ENCODE data around the gene KCTD16.

KCTD16 gene

GRCh38 chr5:144465441-144465840, 294.8 kb downstream of the KCTD16 start:
- no peak overlapping the region for H3K4me3 ChIP-seq (ENCODE audit: severe bottlenecking)
- DNase-seq (ENCODE audit: low spot score): no peak
- TF ChIP-seq CTCF (IDR thresholded peaks at IDR 0.05; ENCODE audit: poor library complexity, severe bottlenecking): no peak

GRCh38 chr5:144467792-144468191, 297.1 kb downstream of the KCTD16 start:
- Histone ChIP-seq H3K27ac (ENCODE audit: poor library complexity, severe bottlenecking) (no peak overlapping the region), H3K4me1 (ENCODE audit: insufficient read depth, poor library complexity, severe bottlenecking) (no peaks in the 10 kb centered on the region), H3K27me3 (ENCODE audit: insufficient read depth, poor library complexity, severe bottlenecking) (peaks cover 10% of the 10 kb centered on the region), H3K4me3 (ENCODE audit: severe bottlenecking) (no peak overlapping the region), H3K9me3 (ENCODE audit: severe bottlenecking) (no peaks in the 10 kb centered on the region), H3K36me3 (ENCODE audit: low read depth) (no peaks in the 10 kb centered on the region)
- ATAC-seq (ENCODE audit: low read depth) (peak; percentile 69), DNase-seq (ENCODE audit: low spot score) (no peak)
- TF ChIP-seq CTCF (IDR thresholded peaks at IDR 0.05; ENCODE audit: poor library complexity, severe bottlenecking): peak; percentile 64

More at GRCh38 chr5:144465441-144465840, 294.8 kb downstream of the KCTD16 start:
- Histone ChIP-seq H3K27ac (ENCODE audit: poor library complexity, severe bottlenecking) (no peak overlapping the region), H3K27me3 (ENCODE audit: insufficient read depth, poor library complexity, severe bottlenecking) (peaks cover 10% of the 10 kb centered on the region), H3K4me1 (ENCODE audit: insufficient read depth, poor library complexity, severe bottlenecking) (no peaks in the 10 kb centered on the region), H3K9me3 (ENCODE audit: severe bottlenecking) (no peaks in the 10 kb centered on the region), H3K36me3 (ENCODE audit: low read depth) (no peaks in the 10 kb centered on the region)
- ATAC-seq (ENCODE audit: low read depth): no peak

- TF ChIP-seq CTCF (IDR thresholded peaks at IDR 0.05; ENCODE audit: poor library complexity, severe bottlenecking): no peak
- H3K4me1 ChIP-seq (ENCODE audit: insufficient read depth, poor library complexity, severe bottlenecking): no peaks in the 10 kb centered on the region
- H3K9me3 ChIP-seq (ENCODE audit: severe bottlenecking): no peaks in the 10 kb centered on the region
- ATAC-seq (ENCODE audit: low read depth) (no peak), DNase-seq (ENCODE audit: low spot score) (no peak)
- no peak overlapping the region for H3K4me3 ChIP-seq (ENCODE audit: severe bottlenecking)
- H3K36me3 ChIP-seq (ENCODE audit: low read depth): no peaks in the 10 kb centered on the region
- no peak overlapping the region for H3K27ac ChIP-seq (ENCODE audit: poor library complexity, severe bottlenecking)
- H3K27me3 ChIP-seq (ENCODE audit: insufficient read depth, poor library complexity, severe bottlenecking): peaks cover 10% of the 10 kb centered on the region
These were observed 297.9 kb downstream of the KCTD16 start for GRCh38 chr5:144468571-144468970.

- ATAC-seq (ENCODE audit: low read depth) (no peak), DNase-seq (ENCODE audit: low spot score) (no peak)
- Histone ChIP-seq H3K36me3 (ENCODE audit: low read depth) (no peaks in the 10 kb centered on the region), H3K27ac (ENCODE audit: poor library complexity, severe bottlenecking) (no peak overlapping the region), H3K4me3 (ENCODE audit: severe bottlenecking) (no peak overlapping the region), H3K4me1 (ENCODE audit: insufficient read depth, poor library complexity, severe bottlenecking) (no peaks in the 10 kb centered on the region), H3K27me3 (ENCODE audit: insufficient read depth, poor library complexity, severe bottlenecking) (peaks cover 10% of the 10 kb centered on the region), H3K9me3 (ENCODE audit: severe bottlenecking) (no peaks in the 10 kb centered on the region)
- TF ChIP-seq CTCF (IDR thresholded peaks at IDR 0.05; ENCODE audit: poor library complexity, severe bottlenecking): no peak
These were observed 298.4 kb downstream of the KCTD16 start for GRCh38 chr5:144469106-144469505.

GRCh38 chr5:144472221-144472620, 301.5 kb downstream of the KCTD16 start:
- Histone ChIP-seq H3K4me1 (ENCODE audit: insufficient read depth, poor library complexity, severe bottlenecking) (no peaks in the 10 kb centered on the region), H3K9me3 (ENCODE audit: severe bottlenecking) (no peaks in the 10 kb centered on the region), H3K27me3 (ENCODE audit: insufficient read depth, poor library complexity, severe bottlenecking) (peaks cover 6% of the 10 kb centered on the region), H3K36me3 (ENCODE audit: low read depth) (no peaks in the 10 kb centered on the region), H3K27ac (ENCODE audit: poor library complexity, severe bottlenecking) (no peak overlapping the region), H3K4me3 (ENCODE audit: severe bottlenecking) (no peak overlapping the region)
- DNase-seq (ENCODE audit: low spot score) (no peak), ATAC-seq (ENCODE audit: low read depth) (no peak)
- no peak for TF ChIP-seq CTCF (IDR thresholded peaks at IDR 0.05; ENCODE audit: poor library complexity, severe bottlenecking)

Data from RWPE2 (cell line).